HepG2 (cell line): ENCODE data around the gene ZNF23. TPM values are rescaled to one million over a fixed set of nuclear protein-coding genes. Genes with fewer than 3 reads are reported as not detected.
A peak's percentile ranks its signal among the peaks of the same experiment; 100 is the strongest.

Experiments
- CENPT ChIP-seq: sonication (generic); formaldehyde crosslinking; IDR thresholded peaks from 2 replicates; pipeline ENCODE4 v1.8.0; 2022; ENCODE audit warnings: low read depth, mild to moderate bottlenecking, moderate library complexity, missing genetic modification reagents
- HES4 ChIP-seq: sonication (generic); formaldehyde crosslinking; IDR thresholded peaks from 2 replicates; pipeline ENCODE4 v1.9.0; 2021; ENCODE audit warnings: mild to moderate bottlenecking, missing genetic modification reagents, borderline replicate concordance
- HNRNPUL1 ChIP-seq: fragments of 200-400 bp; formaldehyde crosslinking; IDR thresholded peaks from 2 replicates; pipeline ENCODE4 v1.6.1; 2017; ENCODE audit warnings: low read depth, mild to moderate bottlenecking, low read length, moderate library complexity
- KMT2A ChIP-seq: sonication (generic); formaldehyde crosslinking; IDR thresholded peaks from 2 replicates; pipeline ENCODE4 v1.4.0; 2020; ENCODE audit warnings: missing genetic modification reagents
- NFATC3 ChIP-seq: sonication (generic); formaldehyde crosslinking; IDR thresholded peaks from 2 replicates; pipeline ENCODE4 v1.5.1; 2020; ENCODE audit warnings: mild to moderate bottlenecking, missing genetic modification reagents
- SUZ12 ChIP-seq: fragments of 150-350 bp; IDR thresholded peaks from 2 replicates; pipeline ENCODE4 v1.6.1; 2014; ENCODE audit warnings: low read depth, low read length
- ZNF234 ChIP-seq: sonication (generic); formaldehyde crosslinking; conservative IDR thresholded peaks from 2 replicates; pipeline ENCODE4 v1.5.1; 2020; ENCODE audit warnings: mild to moderate bottlenecking, missing genetic modification reagents
- ZNF264 ChIP-seq: sonication (generic); formaldehyde crosslinking; IDR thresholded peaks from 2 replicates; pipeline ENCODE4 v1.4.0; 2020; ENCODE audit warnings: missing genetic modification reagents
- ZNF317 ChIP-seq: sonication (generic); formaldehyde crosslinking; IDR thresholded peaks from 2 replicates; pipeline ENCODE4 v1.5.0; 2020; ENCODE audit warnings: mild to moderate bottlenecking, missing genetic modification reagents
- ZNF510 ChIP-seq: sonication (generic); formaldehyde crosslinking; IDR thresholded peaks from 2 replicates; pipeline ENCODE4 v1.4.0; 2020; ENCODE audit warnings: low read depth, mild to moderate bottlenecking, missing genetic modification reagents
- ZNF670 ChIP-seq: sonication (generic); formaldehyde crosslinking; IDR thresholded peaks from 2 replicates; pipeline ENCODE4 v1.8.0; 2022; ENCODE audit warnings: mild to moderate bottlenecking, missing genetic modification reagents, borderline replicate concordance
- ZNF816 ChIP-seq: sonication (generic); formaldehyde crosslinking; IDR thresholded peaks from 2 replicates; pipeline ENCODE4 v1.8.0; 2022; ENCODE audit warnings: missing genetic modification reagents, mild to moderate bottlenecking, borderline replicate concordance
- polyA plus RNA-seq, 8 experiments: library from polyadenylated mRNA; depleted of rRNA in 3 of 8; stranded (reverse) in 7 of 8; unstranded in 1 of 8; fragments of >200 nt; fragmentation: Illumina TruSeq in 4 of 8; extraction: Trizol in 4 of 8; gene quantifications; 2 replicates each; pipeline versions ENCODE4 v1.2.1 to v1.2.3, GENCODE V29; 2011 to 2016; ENCODE audit warnings: low read depth in 4 of 8, missing spikeins in 1 of 8, mixed read lengths in 1 of 8; ENCODE audit not compliant: insufficient read depth in 1 of 8
- total RNA-seq, 5 experiments: library from RNA; depleted of rRNA; stranded (reverse); fragments of >200 nt; fragmentation: Illumina TruSeq; extraction: Trizol; gene quantifications; 2 replicates each; pipeline ENCODE4 v1.2.3, GENCODE V29; 2016; ENCODE audit warnings: low read depth in 1 of 5
- TF ChIP-seq, protein P1 (sequence below): sonication (generic); formaldehyde crosslinking; IDR thresholded peaks from 2 replicates; pipeline ENCODE4 v1.4.0; 2020; ENCODE audit warnings: low read depth, mild to moderate bottlenecking, missing genetic modification reagents
- TF ChIP-seq, protein P2 (sequence below): sonication (generic); formaldehyde crosslinking; IDR thresholded peaks from 2 replicates; pipeline ENCODE4 v1.4.0; 2020; ENCODE audit warnings: missing genetic modification reagents, borderline replicate concordance
- TF ChIP-seq, protein P3 (sequence below): sonication (generic); formaldehyde crosslinking; IDR thresholded peaks from 2 replicates; pipeline ENCODE4 v1.9.0; 2021; ENCODE audit warnings: missing genetic modification reagents, borderline replicate concordance
- TF ChIP-seq, protein P4 (sequence below): IDR thresholded peaks from 2 replicates; pipeline ENCODE4 v1.6.1; 2012; ENCODE audit warnings: inconsistent platforms

ZNF23 gene
- total and polyA plus RNA-seq, 2 of the 13 experiments (the other 11 are each of a cell fraction or from before 2014, with no cell fraction given) = 8.6 to 12.2 TPM

DNA sequence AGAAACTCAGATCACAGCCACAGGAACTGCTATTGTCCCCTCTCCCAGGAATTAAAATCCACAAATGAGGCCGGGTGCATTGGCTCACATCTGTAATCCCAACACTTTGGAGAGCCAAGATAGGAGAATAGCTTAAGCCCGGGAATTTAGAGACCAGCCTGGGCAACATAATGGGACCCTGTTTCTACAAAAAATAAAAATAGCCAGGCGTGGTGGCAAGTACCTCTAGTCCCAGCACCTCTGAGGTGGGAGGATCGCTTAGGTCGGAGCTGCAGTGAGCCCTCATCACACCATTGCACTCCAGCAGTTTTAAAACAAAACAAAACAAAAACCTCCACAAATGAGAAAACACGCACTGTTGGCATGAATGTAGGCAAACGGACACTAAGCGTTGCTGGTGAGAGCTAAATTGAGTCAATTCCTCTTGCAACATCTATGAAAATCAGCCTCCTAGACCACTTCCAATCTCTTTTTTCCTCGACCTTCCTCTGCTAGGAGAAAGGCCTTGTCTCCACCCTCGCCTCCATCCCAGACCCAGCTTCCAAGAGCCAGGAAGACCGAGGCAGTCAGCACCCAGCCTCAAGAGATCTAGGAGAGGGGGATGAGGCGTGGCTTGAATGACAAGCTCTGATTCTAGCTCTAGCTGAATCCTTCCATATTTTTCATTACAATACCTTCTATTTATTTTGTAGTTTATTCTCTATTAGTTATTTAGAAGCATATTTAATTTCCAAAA, 35.0 kb downstream of the ZNF23 start (continued):
- TF ChIP-seq, protein P1, sequence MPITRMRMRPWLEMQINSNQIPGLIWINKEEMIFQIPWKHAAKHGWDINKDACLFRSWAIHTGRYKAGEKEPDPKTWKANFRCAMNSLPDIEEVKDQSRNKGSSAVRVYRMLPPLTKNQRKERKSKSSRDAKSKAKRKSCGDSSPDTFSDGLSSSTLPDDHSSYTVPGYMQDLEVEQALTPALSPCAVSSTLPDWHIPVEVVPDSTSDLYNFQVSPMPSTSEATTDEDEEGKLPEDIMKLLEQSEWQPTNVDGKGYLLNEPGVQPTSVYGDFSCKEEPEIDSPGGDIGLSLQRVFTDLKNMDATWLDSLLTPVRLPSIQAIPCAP (CRISPR knock-in tag) = no peak
- TF ChIP-seq ZNF234 = 0 out of 2 replicates have a peak, but pooled peaks have one; percentile 31
- no peak for TF ChIP-seq ZNF816 (CRISPR knock-in tag)
- TF ChIP-seq ZNF510 (CRISPR knock-in tag) = no peak
- no peak for TF ChIP-seq ZNF264 (CRISPR knock-in tag)
- TF ChIP-seq NFATC3 (CRISPR knock-in tag) = no peak
- no peak for TF ChIP-seq HES4 (CRISPR knock-in tag)
- TF ChIP-seq, protein P2, sequence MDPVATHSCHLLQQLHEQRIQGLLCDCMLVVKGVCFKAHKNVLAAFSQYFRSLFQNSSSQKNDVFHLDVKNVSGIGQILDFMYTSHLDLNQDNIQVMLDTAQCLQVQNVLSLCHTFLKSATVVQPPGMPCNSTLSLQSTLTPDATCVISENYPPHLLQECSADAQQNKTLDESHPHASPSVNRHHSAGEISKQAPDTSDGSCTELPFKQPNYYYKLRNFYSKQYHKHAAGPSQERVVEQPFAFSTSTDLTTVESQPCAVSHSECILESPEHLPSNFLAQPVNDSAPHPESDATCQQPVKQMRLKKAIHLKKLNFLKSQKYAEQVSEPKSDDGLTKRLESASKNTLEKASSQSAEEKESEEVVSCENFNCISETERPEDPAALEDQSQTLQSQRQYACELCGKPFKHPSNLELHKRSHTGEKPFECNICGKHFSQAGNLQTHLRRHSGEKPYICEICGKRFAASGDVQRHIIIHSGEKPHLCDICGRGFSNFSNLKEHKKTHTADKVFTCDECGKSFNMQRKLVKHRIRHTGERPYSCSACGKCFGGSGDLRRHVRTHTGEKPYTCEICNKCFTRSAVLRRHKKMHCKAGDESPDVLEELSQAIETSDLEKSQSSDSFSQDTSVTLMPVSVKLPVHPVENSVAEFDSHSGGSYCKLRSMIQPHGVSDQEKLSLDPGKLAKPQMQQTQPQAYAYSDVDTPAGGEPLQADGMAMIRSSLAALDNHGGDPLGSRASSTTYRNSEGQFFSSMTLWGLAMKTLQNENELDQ (CRISPR knock-in tag) = no peak
- no peak for TF ChIP-seq CENPT
- TF ChIP-seq SUZ12 = no peak
- TF ChIP-seq, protein P3, sequence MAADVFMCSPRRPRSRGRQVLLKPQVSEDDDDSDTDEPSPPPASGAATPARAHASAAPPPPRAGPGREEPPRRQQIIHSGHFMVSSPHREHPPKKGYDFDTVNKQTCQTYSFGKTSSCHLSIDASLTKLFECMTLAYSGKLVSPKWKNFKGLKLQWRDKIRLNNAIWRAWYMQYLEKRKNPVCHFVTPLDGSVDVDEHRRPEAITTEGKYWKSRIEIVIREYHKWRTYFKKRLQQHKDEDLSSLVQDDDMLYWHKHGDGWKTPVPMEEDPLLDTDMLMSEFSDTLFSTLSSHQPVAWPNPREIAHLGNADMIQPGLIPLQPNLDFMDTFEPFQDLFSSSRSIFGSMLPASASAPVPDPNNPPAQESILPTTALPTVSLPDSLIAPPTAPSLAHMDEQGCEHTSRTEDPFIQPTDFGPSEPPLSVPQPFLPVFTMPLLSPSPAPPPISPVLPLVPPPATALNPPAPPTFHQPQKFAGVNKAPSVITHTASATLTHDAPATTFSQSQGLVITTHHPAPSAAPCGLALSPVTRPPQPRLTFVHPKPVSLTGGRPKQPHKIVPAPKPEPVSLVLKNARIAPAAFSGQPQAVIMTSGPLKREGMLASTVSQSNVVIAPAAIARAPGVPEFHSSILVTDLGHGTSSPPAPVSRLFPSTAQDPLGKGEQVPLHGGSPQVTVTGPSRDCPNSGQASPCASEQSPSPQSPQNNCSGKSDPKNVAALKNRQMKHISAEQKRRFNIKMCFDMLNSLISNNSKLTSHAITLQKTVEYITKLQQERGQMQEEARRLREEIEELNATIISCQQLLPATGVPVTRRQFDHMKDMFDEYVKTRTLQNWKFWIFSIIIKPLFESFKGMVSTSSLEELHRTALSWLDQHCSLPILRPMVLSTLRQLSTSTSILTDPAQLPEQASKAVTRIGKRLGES = 0 out of 2 replicates have a peak, but pooled peaks have one; percentile 26
- TF ChIP-seq ZNF317 (CRISPR knock-in tag) = no peak
- TF ChIP-seq, protein P4, sequence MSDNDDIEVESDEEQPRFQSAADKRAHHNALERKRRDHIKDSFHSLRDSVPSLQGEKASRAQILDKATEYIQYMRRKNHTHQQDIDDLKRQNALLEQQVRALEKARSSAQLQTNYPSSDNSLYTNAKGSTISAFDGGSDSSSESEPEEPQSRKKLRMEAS = no peak
- no peak for TF ChIP-seq HNRNPUL1
- peak; percentile 6; the same call in 1 of the 2 replicates for TF ChIP-seq KMT2A (CRISPR knock-in tag)
- no peak for TF ChIP-seq ZNF670 (CRISPR knock-in tag)
